NOMO-1 treated with DMSO at 0.1 percent for 48 hours (cell line): ENCODE measurements around the gene HTRA3.

Experiments
- DNase-seq: peaks from one replicate; lab custom pipeline; 2025; ENCODE audit not compliant: unreplicated experiment; lab: John Stamatoyannopoulos, UW

HTRA3 gene

DNA sequence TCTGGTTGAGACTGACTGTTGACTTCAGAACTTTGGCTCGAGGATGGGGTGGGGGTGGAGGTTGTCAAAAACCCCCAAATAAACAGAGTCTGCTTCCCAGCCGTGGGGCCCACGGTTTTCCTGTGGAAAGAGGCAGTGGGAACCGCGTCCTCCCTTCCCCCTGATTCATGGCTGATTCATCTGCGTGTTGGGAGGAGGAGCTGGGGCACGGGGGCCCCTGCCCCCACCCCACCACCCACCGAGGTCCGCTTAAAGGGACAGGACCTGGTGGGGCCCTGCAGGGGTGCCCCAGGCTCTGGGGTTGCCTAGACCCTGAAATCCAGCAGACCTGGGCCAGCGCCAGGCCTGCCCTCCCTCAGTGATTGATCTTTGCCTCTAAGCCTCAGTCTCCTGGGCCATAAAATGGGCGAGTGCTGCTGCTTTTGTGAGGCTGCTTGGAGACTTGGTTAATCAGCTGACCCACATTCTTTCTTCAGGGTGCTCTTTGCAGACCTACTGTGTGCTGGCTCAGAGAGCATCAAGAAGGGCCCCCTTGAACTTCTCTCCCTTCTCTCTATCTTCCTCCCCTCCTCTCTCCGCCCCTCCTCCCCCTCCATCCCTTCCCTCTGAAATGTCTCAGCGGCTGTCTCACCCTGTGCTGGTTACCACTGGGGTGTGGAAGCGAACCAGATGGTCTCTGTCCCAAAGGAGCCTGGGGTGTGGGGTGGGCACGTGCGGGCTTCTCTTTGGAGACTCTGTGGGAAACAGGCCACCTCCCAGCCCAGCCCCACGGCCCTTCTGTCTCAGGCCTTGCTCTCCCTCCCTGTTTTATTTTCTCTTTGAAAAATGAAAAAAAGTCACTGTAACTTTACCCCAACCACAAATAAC is 9.1 kb downstream of the HTRA3 start:
- no peak for DNase-seq

DNA sequence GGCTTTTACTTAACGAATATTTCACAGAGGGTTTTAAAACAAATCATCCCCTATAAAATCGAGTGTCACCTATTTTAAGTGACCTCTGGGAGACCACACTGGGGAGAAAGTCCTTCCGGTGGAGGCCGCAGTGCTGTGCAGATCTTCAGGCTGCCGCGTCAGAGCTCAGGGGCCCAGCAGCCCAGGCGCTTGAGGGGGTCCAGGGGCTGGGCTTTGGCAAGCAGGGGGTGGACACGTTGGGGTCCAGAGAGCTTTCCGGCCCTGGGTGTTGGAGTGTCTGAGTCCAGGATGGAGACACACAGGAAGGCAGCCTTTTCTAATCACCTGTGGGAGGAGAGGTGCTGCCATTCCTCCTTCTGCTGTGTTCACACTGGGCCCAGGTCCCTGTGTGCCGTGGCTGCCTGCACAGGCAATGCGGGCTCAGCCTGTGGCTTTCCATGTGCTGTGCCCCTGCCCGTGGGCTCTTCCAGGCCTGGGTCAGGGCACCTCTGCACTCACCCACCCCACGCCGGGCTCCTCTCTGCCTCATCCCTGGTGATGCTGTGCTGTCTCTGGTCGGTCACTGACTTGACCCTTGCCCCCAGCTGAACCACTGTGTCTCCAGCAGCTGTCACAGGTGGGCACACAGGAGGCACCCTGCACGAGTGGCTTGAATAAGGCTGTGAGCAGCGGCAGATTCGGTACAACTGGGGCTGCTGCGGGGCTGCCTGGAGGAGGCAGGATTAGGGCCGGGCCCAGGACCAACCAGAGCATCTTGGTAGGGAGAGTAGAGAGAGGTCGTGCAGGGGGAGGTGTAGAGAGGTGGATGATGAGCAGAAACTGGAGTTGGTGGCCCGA is 10.0 kb downstream of the HTRA3 start:
- DNase-seq, result no peak

DNA sequence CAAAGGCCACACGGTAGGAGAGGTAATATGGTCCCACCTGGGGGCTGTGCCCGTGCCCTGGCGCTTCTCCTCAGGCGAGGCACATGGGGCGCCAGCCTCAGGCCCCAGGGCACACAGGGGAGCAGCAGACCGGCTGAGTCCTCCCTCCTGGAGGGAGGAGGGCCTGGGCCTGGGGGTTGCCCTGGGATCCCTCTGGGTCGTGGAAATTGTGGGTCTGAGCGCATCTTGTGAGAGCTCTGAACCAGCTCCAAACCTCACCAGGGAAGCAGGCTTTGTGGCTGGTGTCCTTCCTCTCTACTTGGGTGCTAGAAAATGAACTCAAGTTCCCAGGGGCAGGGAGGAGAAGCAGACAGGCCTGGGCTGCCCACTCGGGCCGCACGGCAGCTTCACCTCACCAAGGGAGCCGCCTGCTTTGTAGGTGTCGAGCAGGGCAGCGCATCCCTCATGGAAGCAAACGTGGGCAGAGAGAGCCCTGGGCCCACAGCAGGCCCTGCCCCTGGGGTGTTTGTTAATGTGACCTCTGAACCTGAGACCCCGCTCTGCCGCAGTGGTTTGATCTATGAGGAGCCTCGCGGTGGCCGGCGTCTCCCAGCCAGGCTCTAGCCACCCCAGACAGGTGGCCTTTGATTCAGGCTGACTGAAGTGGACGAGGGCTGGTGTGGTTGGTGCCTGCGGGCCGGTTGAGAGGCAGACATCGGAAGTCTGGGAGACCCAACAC is 10.8 kb downstream of the HTRA3 start:
- DNase-seq, result no peak

DNA sequence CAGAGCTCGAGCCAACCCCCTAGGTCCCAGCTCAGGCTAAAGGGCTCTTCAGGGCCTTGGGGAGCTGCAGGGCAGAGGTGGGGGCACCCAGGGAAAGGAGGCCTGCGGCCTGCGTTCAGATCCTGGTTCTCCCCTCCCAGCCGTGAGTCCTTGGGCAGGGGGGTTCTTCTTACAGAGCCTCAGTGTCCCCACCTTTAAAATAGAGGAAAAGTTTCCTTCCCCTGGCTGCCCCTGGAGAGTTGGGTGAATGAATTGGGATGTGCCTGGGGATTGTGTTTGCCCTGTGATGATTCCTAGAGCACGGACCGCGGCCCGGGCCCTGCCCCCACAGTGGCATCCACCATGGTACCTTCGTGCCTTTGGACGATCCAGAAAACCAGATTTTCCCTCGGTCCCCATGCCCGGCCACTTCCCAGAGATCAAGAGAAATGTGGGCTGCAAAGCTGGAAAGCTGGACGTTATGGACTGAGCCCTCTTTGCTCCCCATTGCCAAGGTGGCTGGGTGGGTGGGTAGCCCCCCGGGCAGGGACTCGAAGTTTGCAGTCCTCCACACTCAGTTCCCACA is 11.4 kb downstream of the HTRA3 start:
- DNase-seq, result no peak

DNA sequence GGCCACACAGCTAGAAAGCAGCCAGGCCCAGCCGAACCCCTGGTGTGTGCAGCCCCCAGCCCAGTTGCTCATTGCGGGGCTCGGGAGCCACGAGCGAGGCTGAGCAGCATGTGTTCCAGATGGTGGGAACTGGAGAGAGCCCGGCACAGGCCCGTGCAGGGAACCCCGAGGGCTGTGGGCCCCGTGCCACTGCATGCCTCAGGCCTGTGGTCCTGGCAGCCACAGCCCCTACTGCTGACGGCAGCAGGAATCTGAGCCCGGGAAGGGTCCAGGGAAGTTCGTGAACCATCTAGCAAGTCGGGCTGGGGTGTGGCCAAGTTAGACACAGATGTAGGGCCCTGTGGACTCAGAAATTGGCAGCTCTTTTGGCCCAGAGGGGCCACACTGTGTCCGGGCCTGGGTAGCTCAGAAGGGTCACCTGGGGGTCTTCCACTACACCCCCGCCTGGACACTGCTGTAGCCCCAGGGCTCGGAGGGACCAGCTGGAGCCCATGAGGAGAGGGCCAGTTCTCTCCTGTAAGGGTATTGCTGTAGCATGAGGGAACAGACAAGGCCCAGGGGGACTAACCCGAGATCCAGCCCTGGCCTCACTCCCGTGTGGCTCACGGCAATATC is 12.1 kb downstream of the HTRA3 start:
- DNase-seq, result no peak

DNA sequence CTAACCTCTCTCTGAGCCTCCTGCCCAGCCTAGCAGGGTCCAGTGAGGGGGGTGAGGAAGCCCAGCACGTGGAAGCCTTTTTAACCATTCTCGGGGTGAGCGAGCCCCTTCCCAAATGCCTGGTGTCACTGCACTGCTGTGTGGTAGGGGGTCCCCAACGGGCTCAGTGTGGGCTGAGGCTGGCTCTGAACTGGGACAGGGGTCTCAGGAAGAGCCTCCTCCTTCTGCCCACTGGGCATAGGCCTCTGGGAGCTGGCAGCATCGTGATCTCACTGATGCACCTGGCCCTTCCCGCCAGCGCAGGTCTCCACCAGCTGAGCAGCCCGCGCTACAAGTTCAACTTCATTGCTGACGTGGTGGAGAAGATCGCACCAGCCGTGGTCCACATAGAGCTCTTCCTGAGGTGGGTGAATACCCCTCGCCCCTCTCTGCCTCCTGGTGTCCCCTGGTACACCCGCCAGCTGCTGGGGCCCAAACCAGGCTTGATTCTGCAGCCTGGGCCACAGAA is 12.6 kb downstream of the HTRA3 start:
- DNase-seq, result no peak

DNA sequence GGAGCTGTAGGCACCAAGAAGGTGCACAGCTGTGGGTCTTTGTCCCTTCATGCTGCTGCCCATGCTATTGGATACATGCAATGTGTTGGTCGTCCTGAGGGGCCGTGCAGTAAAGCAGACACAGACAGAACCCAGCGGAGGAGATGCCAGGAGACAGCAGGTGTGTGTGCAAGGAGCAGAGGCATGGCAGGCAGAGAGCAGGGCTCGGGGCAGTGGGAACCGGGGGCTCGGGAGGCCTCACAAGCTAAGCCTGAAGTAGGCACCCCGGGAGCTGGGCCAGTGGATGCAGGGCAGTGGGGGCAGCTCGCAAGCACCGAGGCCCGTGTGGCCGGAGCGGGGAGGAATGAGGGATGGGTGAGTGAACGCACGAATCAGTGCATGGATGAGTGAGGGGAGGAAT is 13.2 kb downstream of the HTRA3 start:
- no peak for DNase-seq

DNA sequence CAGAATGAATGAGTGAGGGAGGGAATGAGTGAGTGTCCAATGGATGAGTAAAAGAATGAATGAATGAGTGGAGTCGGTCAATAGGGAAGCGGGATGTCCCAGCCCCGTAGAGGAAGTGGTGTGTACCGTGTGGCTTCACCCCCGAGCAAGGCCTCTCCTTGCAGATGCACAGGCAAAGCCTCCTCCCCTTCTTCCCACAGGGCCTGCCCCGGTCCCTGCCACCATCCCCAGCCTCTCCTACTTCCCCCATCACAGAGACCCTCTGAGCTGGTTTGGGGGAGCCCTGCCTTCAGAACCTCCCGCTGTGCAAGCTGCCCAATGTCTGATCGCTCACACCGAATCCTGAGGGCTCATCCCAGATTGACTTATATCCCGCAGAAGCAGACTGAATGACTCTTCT is 13.6 kb downstream of the HTRA3 start:
- DNase-seq, result peak; percentile 32

DNA sequence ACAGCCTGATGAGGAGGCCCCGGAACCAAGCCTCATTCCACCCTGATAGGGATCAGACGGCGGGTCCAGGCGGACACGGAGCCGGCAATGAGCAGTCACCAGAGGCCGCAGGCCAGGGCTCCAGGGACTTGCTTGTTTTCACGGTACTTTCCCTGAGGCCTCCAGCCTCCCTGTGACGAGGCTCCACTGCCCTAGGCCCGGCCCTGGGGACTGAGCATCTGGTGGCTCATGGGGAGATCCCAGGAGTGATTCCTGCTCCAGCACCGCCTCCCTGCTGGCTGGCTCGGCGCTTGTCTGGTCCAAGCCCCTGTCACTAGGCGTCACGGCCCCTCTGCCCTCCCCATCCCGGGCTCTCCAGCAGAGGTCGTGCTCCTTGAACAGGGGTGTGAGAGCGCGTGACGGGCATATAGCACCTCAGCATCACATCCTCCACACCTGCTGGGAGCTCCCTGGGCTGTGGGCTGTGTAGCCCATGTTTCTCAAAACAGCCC is 14.1 kb downstream of the HTRA3 start:
- DNase-seq, result no peak

DNA sequence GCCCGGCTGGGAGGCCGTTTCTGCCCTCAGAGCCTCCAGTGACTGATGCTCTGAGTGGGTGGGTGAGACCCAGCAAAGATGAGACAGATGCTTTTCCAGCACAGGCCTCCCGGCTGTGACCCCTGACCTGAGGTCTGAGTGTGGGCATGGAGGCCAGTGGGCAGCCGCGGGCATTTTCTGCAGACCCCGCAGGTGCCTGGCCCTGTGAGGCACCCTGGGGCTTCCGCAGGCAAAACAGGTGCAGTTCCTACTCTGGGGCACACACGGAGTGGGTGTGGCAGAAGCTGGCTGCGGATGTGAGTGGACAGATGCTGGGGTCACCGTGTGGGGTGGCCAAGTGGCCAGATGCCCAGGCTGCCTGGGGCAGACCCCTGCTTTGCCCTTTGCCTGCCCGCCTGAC is 14.8 kb downstream of the HTRA3 start:
- no peak for DNase-seq

DNA sequence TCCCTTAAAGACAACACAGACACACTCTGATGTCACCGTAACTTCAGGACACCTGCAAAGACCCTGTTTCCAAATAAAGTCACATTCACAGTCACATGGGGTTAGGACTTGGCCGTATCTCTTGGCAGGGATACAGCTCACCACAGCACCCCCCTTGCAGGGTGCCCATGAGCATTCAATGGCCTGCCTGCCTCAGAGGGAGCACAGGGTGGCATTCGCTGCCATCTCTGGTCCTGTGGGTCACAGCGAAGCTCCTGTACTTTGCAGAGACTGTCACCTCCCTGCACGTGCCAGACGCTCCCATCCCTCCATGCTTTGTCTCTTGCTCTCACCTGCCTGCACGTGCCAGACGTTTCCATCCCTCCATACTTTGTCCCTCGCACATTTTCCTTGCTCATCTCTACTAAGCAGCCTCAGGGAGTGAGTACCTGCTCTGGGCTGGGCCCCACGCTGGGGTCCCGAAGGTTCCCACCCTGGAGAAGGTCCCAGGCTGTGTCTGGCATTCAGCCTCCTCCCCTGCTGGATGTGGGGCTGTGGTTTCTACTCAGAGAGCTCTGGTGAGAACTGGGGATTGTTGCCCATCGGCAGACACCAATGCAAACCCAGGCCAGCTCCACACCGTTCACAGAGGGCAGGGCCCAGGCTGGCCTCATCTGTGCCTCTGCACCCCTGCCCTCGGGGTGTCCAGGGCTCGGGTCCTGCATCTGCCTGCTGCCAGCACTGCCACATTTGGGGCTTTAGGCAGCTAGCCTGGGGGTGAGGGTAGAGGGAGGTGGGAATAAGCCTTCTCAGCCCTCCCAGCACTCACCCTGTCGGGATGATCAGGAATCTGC is 15.8 kb downstream of the HTRA3 start:
- DNase-seq, result no peak

DNA sequence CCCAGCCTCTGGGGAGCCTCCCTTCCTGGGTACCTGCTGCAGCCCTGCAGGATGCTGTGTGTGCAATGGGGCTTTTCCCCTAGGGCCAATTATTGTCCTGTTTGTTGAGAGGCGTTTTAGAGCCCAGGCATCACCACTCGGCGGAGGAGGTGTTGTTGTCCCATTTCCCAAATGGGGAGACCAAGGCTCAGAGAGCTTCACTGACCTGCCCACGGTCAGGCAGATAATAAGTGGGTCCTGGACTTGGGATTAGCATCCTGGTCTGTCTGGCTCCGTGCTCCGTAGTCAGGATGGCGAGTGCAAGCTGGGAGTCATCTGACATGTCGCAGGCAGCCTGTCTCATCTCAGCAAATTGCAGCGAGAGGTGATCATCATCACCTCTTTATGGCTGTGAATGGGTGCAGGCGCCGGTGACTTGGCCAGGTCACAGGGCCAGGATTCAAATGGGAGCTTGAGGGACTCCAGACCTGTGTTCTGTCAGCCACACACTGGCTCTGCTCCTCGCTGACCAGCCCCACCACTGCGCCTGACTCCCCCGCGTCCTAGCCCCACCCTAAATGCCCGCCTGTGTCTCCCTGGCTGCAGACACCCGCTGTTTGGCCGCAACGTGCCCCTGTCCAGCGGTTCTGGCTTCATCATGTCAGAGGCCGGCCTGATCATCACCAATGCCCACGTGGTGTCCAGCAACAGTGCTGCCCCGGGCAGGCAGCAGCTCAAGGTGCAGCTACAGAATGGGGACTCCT is 16.6 kb downstream of the HTRA3 start:
- no peak for DNase-seq

DNA sequence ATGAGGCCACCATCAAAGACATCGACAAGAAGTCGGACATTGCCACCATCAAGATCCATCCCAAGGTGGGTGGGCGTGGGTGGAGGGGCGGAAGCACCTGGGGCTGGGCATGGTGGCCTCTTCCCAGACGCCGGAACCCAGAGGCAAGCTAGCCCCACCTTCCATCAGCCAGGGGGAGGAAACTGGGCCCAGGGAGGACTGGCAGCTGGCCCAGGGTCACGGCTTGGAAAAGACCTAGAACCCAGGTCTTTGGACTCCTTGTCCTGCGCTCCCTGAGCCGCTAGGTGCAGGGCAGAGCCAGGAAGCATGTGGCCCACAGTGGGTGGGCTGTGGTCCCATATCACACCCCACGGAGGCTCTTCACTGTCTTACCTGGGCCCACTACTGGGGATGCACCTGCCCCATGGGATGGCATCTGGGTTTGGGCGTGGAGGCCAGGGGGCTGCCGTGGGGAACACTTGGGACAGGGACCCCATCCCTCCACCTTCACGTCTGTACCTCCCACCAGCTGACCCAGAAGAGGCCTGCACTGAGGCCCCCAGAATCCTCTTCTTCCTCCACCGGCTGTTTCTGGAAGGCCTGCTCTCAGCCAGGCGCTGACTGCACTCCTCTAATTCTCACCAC is 17.3 kb downstream of the HTRA3 start:
- no peak for DNase-seq

DNA sequence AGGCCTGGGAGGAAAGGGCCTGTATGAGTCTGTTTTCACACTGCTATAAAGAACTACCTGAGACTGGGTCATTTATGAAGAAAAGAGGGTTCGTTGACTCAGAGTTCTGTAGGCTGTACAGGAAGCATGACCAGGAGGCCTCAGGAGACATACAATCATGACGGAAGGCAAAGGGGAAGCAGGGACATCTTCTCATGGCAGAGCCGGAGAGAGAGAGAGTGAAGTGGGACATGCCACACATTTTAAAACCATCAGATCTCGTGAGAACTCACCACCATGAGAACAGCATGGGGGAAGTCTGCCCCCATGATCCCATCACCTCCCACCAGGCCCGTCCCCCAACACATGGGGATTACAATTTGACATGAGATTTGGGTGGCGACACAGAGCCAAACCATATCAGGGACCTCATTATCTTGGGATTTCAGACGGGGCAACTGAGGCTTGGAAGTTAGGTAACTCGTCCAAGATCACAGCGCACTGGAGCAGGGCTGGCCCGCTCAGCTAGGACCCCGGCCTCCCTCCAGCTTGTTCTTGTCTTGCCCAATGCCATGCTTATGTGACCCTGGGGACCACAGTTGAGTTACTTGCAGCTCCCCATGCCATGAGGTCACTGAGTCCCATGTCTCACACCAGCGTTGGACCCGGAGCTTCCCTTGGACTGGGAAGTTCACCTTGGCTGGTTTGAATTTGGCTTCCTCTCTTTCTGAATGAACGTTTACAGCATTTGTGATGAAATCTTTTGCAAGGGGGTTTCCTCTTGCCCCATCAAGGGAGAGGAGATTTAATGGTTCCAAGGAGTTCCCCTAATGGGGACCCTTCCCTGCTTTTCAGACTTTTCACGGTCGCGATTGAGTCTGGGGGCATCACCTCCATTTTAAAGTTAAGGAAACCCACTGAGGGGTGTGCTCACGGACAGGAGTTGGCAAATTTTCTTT is 18.1 kb downstream of the HTRA3 start:
- no peak for DNase-seq

DNA sequence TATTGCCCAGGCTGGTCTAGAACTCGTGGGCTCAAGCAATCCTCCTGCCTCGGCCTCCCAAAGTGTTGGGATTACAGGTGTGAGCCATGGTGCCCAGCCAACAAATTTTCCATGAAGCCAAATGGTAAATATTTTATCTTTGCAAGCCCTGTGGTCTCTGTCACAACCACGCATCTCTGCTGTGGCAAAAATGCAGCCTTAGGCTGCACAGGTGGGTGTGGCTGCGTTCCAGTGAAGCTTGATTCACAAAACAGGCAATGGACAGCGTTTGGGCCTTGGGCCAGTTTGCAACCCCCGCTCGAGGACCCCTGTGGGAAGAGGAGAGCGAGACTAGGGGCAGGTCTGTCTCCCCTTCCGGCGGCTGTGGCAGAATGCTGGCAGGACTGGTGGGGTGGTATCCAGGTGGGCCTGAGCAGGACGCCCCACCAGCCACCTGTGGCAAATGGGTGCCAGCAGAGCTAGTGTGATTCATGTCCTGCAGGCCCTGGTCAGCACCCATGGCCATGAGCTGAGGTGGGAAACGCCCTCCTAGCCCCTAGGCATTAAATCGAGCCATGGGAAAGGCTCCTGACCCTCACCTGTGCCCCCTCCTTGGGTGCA is 19.7 kb downstream of the HTRA3 start:
- DNase-seq, result no peak

DNA sequence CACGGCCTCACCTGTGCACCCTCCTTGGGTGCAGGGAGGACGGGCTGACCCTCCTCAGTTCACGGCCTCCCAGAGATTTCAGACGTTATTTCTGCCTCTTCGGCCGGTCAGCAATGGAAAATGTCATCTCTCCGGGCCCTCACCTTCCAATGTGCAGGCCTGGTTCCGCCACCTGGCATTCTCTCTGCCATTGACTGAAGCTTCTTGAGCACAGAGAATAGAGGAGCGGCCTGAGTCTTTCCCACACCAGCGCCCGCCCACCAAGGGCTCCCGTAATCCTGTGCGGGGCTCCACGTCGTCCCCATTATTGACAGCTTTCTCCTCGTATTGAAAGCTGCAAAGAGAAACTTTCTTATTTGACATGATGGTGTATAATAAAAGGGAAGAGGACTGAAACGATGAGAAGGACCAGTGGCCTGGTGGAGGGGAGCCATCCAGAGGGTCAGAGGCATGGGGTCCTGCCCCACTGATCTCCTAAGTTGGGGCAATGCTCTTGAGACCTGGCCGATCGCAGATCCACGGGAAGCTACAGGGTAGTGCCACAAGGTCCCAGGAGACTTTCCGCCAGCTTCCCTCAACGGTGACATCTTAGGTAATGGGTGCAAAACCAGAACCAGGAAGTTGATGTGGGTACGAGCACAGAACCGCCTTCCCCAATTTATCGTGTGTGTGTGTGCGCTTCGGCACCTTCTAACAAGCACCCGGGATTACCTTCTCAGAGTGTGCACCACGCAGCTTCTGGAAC is 20.6 kb downstream of the HTRA3 start:
- no peak for DNase-seq

DNA sequence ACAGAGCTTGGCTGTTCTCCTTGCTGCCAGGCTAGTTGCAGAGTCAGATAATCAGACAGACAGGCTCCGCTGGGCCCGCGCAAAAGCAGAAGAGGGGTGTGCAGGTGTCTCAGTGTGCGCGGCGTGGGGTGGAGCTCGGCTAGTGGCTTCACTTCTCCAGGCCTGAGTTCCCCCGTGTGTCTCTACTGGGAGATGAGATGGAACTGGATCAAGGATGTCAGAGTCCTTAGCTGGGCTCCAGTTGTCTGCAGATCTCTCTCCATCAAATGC is 21.1 kb downstream of the HTRA3 start:
- no peak for DNase-seq
